Occipital lobe (tissue), 2 donors: Measurements from ENCODE around the gene KCTD6. TPM values are rescaled to one million over a fixed set of nuclear protein-coding genes. Genes with fewer than 3 reads are reported as not detected.

Experiments
- DNase-seq: peaks from one replicate; lab custom pipeline; 2025; lab: John Stamatoyannopoulos, UW
- total RNA-seq: library from RNA; depleted of rRNA; stranded (reverse); fragments of >200 nt; gene quantifications from one replicate; pipeline ENCODE4 v1.2.3, GENCODE V29; 2014

KCTD6 gene
- total RNA-seq, 1 donor from 2014 or later = 31.7 TPM

- DNase-seq = no peak
Measured at GRCh38 chr3:58485801-58486435, 6.0 kb upstream of the KCTD6 start.

GRCh38 chr3:58487140-58487886 is 4.6 kb upstream of the KCTD6 start:
- peak; percentile 64 for DNase-seq

GRCh38 chr3:58488967-58489366 is 2.9 kb upstream of the KCTD6 start:
- DNase-seq = no peak

GRCh38 chr3:58490860-58491501 is 915 bp upstream of the KCTD6 start:
- no peak for DNase-seq

- no peak for DNase-seq
Measured at GRCh38 chr3:58492494-58492905, 604 bp downstream of the KCTD6 start.

- DNase-seq = no peak
Measured at GRCh38 chr3:58494107-58494506, 2.2 kb downstream of the KCTD6 start.

GRCh38 chr3:58495101-58495500 is 3.2 kb downstream of the KCTD6 start:
- no peak for DNase-seq

- no peak for DNase-seq
Measured at GRCh38 chr3:58496206-58496857, 4.4 kb downstream of the KCTD6 start.

GRCh38 chr3:58497097-58497496 is 5.2 kb downstream of the KCTD6 start:
- no peak for DNase-seq

GRCh38 chr3:58502872-58503271 is 11.0 kb downstream of the KCTD6 start:
- DNase-seq = no peak

GRCh38 chr3:58507356-58508078 is 15.6 kb downstream of the KCTD6 start:
- no peak for DNase-seq

GRCh38 chr3:58508437-58508836 is 16.5 kb downstream of the KCTD6 start:
- DNase-seq = no peak

- DNase-seq = no peak
Measured at GRCh38 chr3:58514405-58514804, 22.5 kb downstream of the KCTD6 start.

- no peak for DNase-seq
Measured at GRCh38 chr3:58518291-58518789, 26.4 kb downstream of the KCTD6 start.

GRCh38 chr3:58519668-58520402 is 27.9 kb downstream of the KCTD6 start:
- no peak for DNase-seq

- DNase-seq = no peak
Measured at GRCh38 chr3:58520403-58521335, 28.8 kb downstream of the KCTD6 start.

GRCh38 chr3:58521336-58521670 is 29.4 kb downstream of the KCTD6 start:
- no peak for DNase-seq

GRCh38 chr3:58521917-58522631 is 30.2 kb downstream of the KCTD6 start:
- DNase-seq = peak; percentile 25
